Spleen (tissue), 11 donors: ENCODE data around the gene PWWP3B. TPM values are rescaled to one million over a fixed set of nuclear protein-coding genes. Genes with fewer than 3 reads are reported as not detected.

Source experiments
- DNase-seq: peaks from one replicate; pipeline ENCODE4 v3.0.0-alpha.2; 2020
- H3K27ac ChIP-seq, 8 donors: fragments of 200-600 bp; sonication (generic) in 7 of 8; 1 replicate in 4 of 8; 2 replicates in 4 of 8; pipeline versions ENCODE4 v1.5.0 to v1.8.0; 2016 to 2021; ENCODE audit warnings: inconsistent platforms in 4 of 8, mild to moderate bottlenecking in 4 of 8, moderate library complexity in 1 of 8
- H3K27me3 ChIP-seq, 7 donors: fragments of 200-600 bp; sonication (generic) in 6 of 7; replicated peaks in 1 of 7; 1 replicate in 4 of 7; 2 replicates in 3 of 7; pipeline versions ENCODE4 v1.5.0 to v1.8.0; 2016 to 2021; ENCODE audit warnings: inconsistent platforms in 3 of 7, mild to moderate bottlenecking in 1 of 7
- H3K36me3 ChIP-seq, 6 donors: fragments of 200-600 bp; sonication (generic) in 5 of 6; 1 replicate in 4 of 6; 2 replicates in 2 of 6; pipeline versions ENCODE4 v1.5.0 to v1.8.0; 2016 to 2021; ENCODE audit warnings: inconsistent platforms in 2 of 6
- H3K4me1 ChIP-seq, 6 donors: fragments of 200-600 bp; sonication (generic) in 5 of 6; 1 replicate in 3 of 6; 2 replicates in 3 of 6; pipeline versions ENCODE4 v1.5.0 to v1.8.0; 2016 to 2021; ENCODE audit warnings: inconsistent platforms in 3 of 6
- H3K4me3 ChIP-seq, 8 donors: fragments of 200-600 bp; sonication (generic) in 7 of 8; 1 replicate in 4 of 8; 2 replicates in 4 of 8; pipeline versions ENCODE4 v1.5.0 to v1.8.0; 2016 to 2021; ENCODE audit warnings: inconsistent platforms in 4 of 8, mild to moderate bottlenecking in 4 of 8, moderate library complexity in 2 of 8
- H3K9me3 ChIP-seq, 8 donors: fragments of 200-600 bp; sonication (generic) in 7 of 8; 1 replicate in 4 of 8; 2 replicates in 4 of 8; pipeline versions ENCODE4 v1.5.0 to v1.8.0; 2016 to 2021; ENCODE audit warnings: inconsistent platforms in 4 of 8
- POLR2AphosphoS5 ChIP-seq, 3 donors: sonication (generic); formaldehyde crosslinking; IDR thresholded peaks; one replicate each; pipeline ENCODE4 v1.5.1; 2017; ENCODE audit warnings: antibody characterized with exemption in 3 of 3
- WGBS, 5 donors: extraction: QIAGEN DNeasy Blood & Tissue Kit in 3 of 5; methylation state at CpG; one replicate each; pipeline versions ENCODE4 v1.1.5 to v1.1.7; 2013 to 2018; 5-methylcytosine and 5-hydroxymethylcytosine counted together
- intact Hi-C: fragments of 100-400 bp; cut with DNase I; formaldehyde crosslinking; loops from one replicate; pipeline ENCODE4 v1.15.0; 2023; ENCODE audit warnings: low total_unique reads
- polyA plus RNA-seq, 3 donors: library from polyadenylated mRNA; stranded (reverse); fragments of 200-250 nt; gene quantifications; one replicate each; pipeline ENCODE4 v1.2.1, GENCODE V29; 2013
- total RNA-seq, 7 donors: library from RNA; depleted of rRNA in 3 of 7; stranded (reverse); fragments of >200 nt in 3 of 7; fragmentation: NEBNext Ultra II Directional in 4 of 7; extraction: Animal tissue kit (Norgen Biotek cat#: 25700) in 4 of 7; gene quantifications; one replicate each; pipeline versions ENCODE4 v1.1.0 to v1.2.1, GENCODE V29; 2016 to 2021
- TF ChIP-seq, protein P1 (sequence below), 11 experiments: fragments of 200-600 bp in 7 of 11; fragments of 450-650 bp in 4 of 11; sonication (generic) in 4 of 11; IDR thresholded peaks in 8 of 11; conservative IDR thresholded peaks in 3 of 11; 1 replicate in 7 of 11; 2 replicates in 4 of 11; pipeline versions ENCODE4 v1.4.0 to v1.8.0; 2016 to 2021; ENCODE audit warnings: antibody characterized with exemption in 11 of 11, inconsistent platforms in 4 of 11, mild to moderate bottlenecking in 1 of 11
- donor health status: healthy with polysubstance abuse.
- donor health status: DM: no; HTN: no; CAD: no; lungs with moderate emphysema.
- donor health status: DM: no; HTN: no; CAD: no.
- donor health status: Bipolar disorder and iron deficiency.
- donor health status: healthy.
- donor health status: DM: no; HTN: no; CAD: no.
- donor health status: DM: yes; HTN: yes; CAD: no.

The PWWP3B gene
- total and polyA plus RNA-seq, 10 donors: 0.03 TPM; not detected in 9

DNA sequence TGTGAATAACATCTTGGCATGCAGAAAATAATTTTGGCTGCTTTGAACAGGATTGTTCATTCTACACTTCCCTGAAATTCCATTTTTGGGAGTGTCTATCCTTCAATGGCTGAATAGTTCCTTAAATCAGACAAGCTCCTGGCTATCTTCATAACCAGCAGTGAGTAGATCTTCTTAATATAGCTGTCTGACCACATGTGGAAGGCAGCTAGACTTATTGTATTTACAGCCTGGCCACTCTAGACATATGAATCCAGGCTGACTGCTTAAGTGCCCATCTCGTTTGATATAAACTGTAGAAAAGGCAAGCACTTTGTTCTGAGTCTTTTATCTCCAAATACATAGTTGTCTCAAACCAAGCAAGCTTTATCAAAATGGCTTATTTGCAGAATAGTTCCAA is 40.0 kb downstream of the PWWP3B start:
- Histone ChIP-seq H3K4me1 (no peaks in the 10 kb centered on the region), H3K36me3 (no peaks in the 10 kb centered on the region), H3K9me3 (peaks cover 0 to 12% (median 0%) of the 10 kb centered on the region in 8 donors), H3K4me3 (no peak overlapping the region), H3K27ac (no peak overlapping the region), H3K27me3 (no peaks in the 10 kb centered on the region)
- WGBS, 5 donors: 21 to 62% (median 44%) methylated on average over 1 of the region's 1 CpG
- no peak for TF ChIP-seq POLR2AphosphoS5 (IDR thresholded peaks at IDR 0.05)
- TF ChIP-seq, protein P1, sequence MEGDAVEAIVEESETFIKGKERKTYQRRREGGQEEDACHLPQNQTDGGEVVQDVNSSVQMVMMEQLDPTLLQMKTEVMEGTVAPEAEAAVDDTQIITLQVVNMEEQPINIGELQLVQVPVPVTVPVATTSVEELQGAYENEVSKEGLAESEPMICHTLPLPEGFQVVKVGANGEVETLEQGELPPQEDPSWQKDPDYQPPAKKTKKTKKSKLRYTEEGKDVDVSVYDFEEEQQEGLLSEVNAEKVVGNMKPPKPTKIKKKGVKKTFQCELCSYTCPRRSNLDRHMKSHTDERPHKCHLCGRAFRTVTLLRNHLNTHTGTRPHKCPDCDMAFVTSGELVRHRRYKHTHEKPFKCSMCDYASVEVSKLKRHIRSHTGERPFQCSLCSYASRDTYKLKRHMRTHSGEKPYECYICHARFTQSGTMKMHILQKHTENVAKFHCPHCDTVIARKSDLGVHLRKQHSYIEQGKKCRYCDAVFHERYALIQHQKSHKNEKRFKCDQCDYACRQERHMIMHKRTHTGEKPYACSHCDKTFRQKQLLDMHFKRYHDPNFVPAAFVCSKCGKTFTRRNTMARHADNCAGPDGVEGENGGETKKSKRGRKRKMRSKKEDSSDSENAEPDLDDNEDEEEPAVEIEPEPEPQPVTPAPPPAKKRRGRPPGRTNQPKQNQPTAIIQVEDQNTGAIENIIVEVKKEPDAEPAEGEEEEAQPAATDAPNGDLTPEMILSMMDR (IDR thresholded peaks at IDR 0.05 in 8 of 11, conservative IDR thresholded peaks at IDR 0.05 in 3 of 11): no peak
- intact Hi-C loops: no loop called here
- DNase-seq: no peak

Other genes starting within 250 kb of the PWWP3B start
- gene SERPINA7, start 129.6 kb upstream of the PWWP3B start, total RNA-seq: not detected
- gene SERPINA7, start 129.6 kb upstream of the PWWP3B start, polyA plus RNA-seq: not detected